GM18505 (cell line): Measurements from ENCODE around the gene MACROH2A2.

Experiments used
- ATAC-seq: cut with Tn5 transposase; IDR thresholded peaks from one replicate; pipeline ENCODE4 v1.9.1; 2021; ENCODE audit not compliant: unreplicated experiment
- POLR2A ChIP-seq: IDR thresholded peaks from 4 replicates; pipeline ENCODE4 v1.6.1; 2011; ENCODE audit warnings: borderline replicate concordance; ENCODE audit not compliant: insufficient read depth, insufficient read length; ENCODE audit errors: extremely low read depth

Gene MACROH2A2

DNA sequence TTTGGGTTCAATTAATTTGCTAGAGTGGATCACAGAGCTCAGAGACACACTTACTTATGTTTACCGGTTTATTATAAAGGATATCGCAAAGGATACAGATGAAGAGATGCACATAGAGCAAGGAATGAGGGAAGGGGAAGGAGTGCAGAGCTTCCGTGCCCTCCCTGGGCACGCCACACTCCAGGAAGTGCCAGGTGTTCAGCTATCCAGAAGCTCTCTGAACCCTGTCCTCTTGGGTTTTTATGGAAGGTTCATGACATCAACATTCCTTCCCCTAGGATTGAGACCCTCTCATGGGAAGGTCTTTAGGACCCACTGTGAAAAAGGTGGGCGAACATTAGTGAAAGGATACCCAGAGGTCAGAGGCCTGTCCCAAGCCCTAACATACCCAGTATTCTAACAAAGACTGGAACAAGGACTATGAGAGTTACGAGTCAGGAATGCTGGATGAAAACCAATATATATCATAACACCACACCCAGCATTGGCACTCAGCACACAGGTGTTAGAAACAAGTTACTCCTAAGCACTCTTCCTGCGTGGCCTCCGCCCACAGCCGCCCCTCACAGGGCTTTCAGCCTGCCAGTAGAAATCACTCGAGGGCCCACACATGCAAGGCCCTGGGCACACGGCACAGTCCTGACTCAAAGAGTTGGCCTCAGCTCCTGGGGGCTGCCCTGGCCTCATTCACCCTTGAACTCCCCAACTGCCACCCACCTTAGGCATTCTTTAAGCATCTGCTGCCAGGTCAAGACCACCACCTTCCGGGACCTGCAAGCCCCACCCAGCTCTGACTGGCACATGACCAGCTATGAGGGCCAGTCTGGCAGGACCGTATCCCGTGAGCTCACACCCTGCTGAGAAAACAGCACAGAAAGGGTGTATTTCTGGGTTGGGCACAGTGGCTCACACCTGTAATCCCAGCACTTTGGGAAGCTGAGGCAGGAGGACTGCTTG, 85.6 kb downstream of the MACROH2A2 start:
- no peak for ATAC-seq
- no peak for TF ChIP-seq POLR2A

DNA sequence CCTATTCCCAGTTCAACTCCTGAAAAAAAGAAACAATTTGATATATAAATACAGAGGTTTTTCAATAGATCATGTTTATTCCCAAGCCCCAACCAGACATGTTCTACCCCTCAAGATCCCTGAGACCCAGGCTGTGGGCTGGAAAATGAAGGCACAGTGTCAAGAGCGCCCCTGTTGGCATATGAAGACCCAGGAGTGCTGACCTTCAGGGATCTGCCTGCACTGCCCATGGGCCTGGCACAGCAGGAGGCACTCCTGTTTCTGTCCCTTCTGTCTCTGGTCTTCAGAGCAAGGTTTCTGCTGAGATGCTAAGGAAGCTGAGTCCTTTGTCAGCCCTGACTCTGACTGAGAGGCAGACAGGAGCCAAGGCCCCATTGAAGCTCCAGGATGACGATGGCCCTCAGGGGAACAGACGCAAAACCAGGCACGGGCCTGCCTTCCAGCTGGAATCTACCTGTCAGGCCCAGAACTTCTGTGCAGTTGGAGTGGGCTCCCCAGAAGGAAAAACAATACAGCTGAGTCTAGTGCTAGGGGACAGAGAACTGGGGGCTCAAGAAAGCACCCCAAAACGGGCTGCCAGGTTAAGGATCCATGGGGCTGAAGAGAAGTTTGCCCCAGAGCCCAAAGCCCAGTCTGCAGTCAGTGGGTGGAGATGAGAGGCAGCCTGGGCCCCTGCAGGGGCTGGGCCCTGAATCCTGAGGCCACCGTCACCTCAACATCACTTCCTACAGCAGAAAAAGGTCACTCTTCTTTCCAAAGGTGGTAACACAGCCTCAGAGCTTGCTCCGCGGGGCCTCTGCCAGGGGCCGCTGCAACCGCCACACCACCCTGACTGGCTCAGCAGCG, 86.7 kb downstream of the MACROH2A2 start:
- no peak for ATAC-seq
- no peak for TF ChIP-seq POLR2A

DNA sequence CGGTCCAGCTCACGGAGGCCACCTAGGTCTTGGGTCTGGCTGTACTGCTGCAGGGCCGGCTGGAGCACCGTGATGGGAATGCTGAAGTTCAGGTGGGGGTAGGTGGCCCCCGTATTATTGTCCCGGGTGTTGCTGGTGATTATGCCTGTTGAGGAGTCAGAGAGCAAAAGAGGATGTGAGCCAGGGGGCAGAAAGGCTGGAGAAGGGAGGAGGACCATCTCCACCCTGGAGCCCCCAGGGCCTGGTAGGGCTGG, 87.3 kb downstream of the MACROH2A2 start:
- no peak for ATAC-seq
- TF ChIP-seq POLR2A, result no peak

DNA sequence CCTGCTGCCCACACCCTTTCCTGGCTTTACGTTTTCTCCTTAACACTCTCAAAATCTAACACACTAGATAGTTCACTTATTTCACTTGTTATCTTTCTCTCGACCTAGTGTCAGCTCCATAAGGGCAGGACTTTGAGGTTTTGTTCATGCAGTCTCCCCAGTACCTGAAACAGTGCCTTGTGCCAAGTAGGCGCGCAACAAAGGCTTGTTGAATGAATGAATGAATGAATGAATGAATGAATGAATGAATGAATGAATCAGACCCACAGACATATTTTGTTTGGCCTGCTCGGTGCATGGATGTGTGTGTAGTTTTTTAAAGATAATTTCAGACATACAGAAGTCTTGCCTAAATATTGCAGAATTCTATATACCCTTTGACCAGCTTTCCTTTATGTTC, 87.7 kb downstream of the MACROH2A2 start:
- TF ChIP-seq POLR2A, result no peak
- ATAC-seq, result no peak

DNA sequence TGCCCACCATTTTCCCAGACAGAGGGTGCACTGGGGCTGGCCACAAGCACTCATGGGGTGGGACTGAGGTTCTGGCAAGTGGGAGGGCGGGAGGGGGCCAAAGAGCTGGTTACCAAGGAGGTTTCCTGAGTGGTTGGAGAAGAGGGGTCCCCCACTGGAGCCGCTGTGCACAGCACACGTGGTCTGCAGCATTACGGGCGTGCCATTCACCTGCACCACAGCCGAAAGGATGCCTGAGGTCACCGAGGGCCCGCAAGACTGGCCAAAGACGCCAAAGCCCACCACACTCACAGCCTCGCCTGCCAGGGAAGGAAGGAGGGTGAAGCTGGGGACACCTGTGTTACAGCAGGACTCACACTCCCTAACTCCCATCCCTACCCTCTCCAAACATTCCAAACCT, 89.9 kb downstream of the MACROH2A2 start:
- no peak for TF ChIP-seq POLR2A
- ATAC-seq, result no peak

DNA sequence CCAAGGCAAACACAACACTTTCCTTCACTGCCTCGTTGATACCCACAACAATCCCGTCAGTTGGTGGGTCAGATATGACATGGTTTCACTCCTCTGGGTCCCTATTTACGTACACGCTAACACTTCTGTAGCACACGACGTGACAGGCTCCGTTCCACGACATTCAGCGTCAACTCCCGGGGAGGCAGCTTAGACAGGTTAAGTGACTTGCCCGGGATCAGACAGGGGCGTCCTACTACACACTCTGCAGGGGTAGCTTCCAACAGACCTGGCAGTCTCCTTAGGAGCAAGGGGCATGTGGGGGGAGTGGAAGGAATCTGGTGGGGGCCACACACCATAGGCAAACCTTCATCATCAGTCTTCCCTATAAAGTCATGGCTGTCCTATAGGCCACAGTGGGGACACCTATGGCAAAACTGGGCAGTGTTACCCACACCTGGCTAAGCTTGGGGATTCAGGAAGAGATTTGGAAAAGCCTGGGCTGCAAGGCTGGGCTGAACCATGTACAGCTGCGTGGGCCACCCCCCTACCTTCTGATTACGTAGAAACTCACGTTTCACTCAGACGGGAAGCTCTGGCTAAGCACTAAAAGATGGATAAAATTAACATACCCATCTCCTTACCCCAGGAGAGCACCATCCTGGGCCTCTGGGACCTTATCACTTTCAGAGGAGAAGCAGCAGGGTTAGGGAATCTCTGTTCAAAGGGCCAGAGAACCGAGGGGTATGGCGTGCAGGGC, 91.9 kb downstream of the MACROH2A2 start:
- TF ChIP-seq POLR2A, result no peak
- ATAC-seq, result no peak

DNA sequence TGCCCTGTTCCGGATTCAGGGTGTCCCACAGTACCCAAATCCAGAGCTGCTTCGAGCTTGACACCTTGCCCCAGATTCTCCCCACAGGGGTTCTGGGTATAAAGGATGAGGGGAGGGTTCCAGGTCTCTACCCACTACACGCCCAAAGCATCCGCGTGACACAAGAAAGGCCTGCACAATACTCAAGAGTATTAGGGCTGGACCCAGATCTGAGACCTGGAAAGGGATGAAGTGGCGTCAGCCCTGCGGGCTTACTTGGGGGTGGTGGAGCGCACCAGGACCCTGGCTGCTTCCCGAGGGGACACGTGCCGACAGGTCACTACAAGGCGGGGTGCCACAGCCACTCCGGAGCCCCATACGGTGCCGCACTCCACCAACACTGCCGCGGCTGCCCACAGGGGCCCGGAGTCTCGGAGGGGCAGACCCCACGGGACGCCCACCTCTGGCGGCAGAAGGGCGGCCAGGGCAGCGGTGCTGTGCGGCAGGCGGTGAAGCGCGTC, 92.6 kb downstream of the MACROH2A2 start:
- TF ChIP-seq POLR2A, result no peak
- ATAC-seq, result peak; percentile 22

DNA sequence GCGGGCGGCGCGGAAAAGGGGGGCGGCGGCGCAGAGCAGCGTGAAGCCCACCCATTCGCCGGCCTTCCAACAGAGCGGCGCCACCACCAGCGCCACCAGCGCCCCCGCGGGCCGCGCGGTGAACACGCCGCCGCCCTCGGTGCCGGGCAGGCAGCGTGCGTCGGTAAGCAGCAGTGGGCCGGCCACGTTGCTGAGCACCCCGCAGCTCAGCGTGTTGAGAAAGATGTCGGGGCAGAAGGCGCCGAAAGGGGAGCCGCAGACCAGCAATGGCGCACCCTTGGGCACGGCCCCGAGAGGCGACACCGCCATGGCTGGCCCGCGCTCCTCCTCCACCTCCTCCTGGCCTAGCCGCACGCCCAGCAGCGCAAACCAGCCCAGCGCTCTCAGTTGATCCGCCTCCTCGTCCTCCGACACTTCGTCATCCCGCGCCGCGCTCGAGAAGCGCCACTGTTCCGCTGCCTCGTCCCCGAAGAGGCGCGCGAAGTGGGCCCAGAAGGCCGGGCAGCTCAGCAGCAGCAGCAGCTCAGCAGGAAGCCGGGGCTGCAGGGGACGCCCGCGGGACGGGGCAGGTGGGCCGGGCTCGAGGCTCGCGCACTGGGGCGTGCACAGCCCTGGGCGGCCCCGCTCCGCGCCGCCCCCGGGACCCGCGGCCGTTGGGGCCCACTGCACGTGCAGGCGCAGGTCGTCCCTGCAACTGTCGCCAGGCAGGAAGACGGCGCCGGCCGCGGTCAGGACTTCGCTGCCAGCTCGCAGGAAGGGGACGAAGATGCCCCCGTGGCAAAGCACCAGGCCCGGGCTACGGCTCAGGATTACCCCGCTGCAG, 93.2 kb downstream of the MACROH2A2 start:
- peak; percentile 53 for ATAC-seq
- no peak for TF ChIP-seq POLR2A

DNA sequence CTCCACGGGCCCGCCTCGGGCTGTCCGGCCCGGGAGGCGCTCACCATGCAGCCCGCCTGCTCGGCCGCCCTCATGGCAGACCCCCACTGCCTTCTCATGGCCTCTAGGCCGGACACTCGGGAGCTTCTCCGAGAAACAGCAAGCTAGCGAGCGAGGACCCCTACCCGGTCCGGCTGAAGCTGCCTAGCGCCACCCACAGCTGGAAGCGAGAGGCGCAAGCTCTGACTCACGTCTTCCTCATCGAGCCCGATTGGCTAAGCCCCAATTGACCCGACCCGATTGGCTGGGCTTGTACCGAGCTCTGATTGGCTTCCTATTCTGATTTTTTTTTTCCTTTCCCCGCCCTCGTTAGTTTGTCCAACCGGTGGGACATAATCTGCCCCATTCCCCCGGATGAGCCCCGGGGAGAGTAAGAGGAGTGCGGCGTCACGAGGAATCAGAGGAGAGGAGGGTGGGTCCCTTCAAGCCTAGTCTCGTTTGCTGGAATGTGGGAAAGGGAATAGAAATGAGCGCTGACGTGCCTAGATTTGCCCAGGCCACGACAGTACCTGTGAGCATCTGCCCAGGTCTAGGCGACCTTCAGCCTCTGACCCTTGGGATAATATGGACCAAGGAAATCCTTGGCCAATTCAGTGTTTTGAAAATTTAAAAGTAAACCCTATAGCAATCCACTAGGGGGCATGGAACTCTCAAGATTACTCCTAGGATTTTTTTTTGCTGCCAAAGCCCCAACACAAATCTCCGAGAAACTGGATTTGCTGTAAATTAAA, 94.0 kb downstream of the MACROH2A2 start, which contains the start of gene TYSND1:
TSS of gene TYSND1 (minus strand) at position 212 of the 770 bp plus-strand sequence. CDS start at position 98, 114 bp downstream.
- ATAC-seq, result peak; percentile 88
- peak; percentile 84 for TF ChIP-seq POLR2A

DNA sequence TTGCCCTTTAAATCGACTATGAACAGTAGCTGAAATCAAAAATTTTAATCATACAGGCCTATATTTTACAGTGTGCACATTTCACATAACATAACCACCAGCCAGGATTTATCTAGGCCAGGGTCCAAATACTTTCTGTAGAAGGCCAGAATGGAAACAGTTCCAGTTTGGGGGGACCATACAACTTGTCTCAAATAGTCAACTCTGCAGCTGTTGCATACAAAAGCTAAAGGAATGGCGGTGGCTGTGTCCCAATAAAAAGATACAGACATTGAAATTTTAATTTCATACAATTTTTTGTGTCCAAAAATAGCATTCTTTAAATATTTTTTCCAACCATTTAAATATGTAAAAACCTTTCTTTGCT, 94.6 kb downstream of the MACROH2A2 start:
- no peak for TF ChIP-seq POLR2A
- no peak for ATAC-seq

DNA sequence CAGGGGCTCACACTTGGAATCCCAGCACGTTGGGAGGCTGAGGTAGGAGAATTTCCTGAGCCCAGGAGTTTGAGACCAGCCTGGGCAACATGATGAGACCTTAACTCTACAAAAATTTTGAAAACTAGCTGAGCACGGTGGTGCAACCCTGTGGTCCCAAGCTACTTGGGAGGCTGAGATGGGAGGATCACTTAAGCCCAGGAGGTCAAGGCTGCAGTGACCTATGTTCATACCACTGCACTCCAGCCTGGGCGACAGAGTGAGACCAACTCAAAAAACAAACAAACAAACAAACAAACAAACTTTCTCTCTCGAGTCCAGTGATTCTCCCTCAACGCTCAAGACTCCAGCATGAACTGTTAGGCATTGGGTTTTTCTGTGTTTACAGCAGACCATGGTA, 95.9 kb downstream of the MACROH2A2 start:
- no peak for ATAC-seq
- no peak for TF ChIP-seq POLR2A
